ENCODE measurements around the gene PANK2.

PANK2 gene

GRCh38 chr20:3847429-3847940 is 41.7 kb upstream of the PANK2 start:
- peak overlapping the region; percentile 88 for H3K4me3 ChIP-seq (ENCODE audit: low read length)
- TF ChIP-seq, protein P1, sequence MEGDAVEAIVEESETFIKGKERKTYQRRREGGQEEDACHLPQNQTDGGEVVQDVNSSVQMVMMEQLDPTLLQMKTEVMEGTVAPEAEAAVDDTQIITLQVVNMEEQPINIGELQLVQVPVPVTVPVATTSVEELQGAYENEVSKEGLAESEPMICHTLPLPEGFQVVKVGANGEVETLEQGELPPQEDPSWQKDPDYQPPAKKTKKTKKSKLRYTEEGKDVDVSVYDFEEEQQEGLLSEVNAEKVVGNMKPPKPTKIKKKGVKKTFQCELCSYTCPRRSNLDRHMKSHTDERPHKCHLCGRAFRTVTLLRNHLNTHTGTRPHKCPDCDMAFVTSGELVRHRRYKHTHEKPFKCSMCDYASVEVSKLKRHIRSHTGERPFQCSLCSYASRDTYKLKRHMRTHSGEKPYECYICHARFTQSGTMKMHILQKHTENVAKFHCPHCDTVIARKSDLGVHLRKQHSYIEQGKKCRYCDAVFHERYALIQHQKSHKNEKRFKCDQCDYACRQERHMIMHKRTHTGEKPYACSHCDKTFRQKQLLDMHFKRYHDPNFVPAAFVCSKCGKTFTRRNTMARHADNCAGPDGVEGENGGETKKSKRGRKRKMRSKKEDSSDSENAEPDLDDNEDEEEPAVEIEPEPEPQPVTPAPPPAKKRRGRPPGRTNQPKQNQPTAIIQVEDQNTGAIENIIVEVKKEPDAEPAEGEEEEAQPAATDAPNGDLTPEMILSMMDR (IDR thresholded peaks at IDR 0.05; ENCODE audit: insufficient read depth, low read depth, low read length, missing control alignments): no peak

DNA sequence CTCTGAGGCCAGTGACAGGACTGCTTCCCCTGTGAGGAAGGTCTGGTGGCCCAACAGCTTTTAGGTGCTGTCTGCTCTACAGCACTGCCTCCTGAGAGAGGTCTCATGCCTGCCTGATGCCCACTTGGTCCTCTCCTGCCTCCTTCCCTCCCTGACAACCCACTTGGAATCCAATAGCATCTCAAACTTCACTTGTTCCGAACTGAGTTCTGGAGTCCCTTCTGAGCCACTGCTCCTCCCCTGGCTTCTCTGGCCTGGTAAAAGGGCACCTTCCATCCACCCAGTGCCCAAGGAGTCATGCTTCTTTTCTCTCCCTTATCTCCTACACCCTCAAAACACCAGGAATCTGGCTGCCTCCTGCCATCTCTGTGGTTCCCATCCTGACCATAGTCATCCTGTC is 40.6 kb upstream of the PANK2 start:
- H3K4me3 ChIP-seq (ENCODE audit: low read length): no peak overlapping the region
- no peak for DNase-seq (ENCODE audit: low read depth)
- TF ChIP-seq, protein P1 (IDR thresholded peaks at IDR 0.05; ENCODE audit: insufficient read depth, low read depth, low read length, missing control alignments): no peak

More at GRCh38 chr20:3847429-3847940, 41.7 kb upstream of the PANK2 start:
- DNase-seq (ENCODE audit: low read depth): no peak

DNA sequence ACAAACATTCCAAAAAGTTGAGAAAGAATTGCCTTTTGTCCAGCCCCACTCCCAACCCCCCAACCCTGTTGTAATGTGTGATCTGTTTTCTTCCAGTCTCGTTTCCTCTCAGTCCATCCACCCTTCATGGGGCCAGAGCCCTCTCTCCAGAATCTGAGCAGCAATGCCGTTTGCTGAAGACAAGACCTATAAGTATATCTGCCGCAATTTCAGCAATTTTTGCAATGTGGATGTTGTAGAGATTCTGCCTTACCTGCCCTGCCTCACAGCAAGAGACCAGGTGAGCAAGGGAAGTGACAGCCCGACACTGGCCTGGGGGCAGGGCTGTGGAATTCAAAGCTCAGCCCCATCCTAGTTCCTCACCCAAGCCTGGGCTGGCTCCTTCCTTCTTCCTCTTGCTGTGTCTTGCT is 34.7 kb upstream of the PANK2 start:
- DNase-seq (ENCODE audit: low read depth): peak; percentile 66
- no peak overlapping the region for H3K4me3 ChIP-seq (ENCODE audit: low read length)
- TF ChIP-seq, protein P1 (IDR thresholded peaks at IDR 0.05; ENCODE audit: insufficient read depth, low read depth, low read length, missing control alignments): no peak

GRCh38 chr20:3857405-3857804 is 31.8 kb upstream of the PANK2 start:
- no peak overlapping the region for H3K4me3 ChIP-seq (ENCODE audit: low read length)
- TF ChIP-seq, protein P1 (IDR thresholded peaks at IDR 0.05; ENCODE audit: insufficient read depth, low read depth, low read length, missing control alignments): no peak
- no peak for DNase-seq (ENCODE audit: low read depth)

- TF ChIP-seq, protein P1 (IDR thresholded peaks at IDR 0.05; ENCODE audit: insufficient read depth, low read depth, low read length, missing control alignments): no peak
Observed at GRCh38 chr20:3858689-3859088, 30.5 kb upstream of the PANK2 start.

GRCh38 chr20:3861191-3861590 is 28.0 kb upstream of the PANK2 start:
- DNase-seq (ENCODE audit: low read depth): no peak
- H3K4me3 ChIP-seq (ENCODE audit: low read length): no peak overlapping the region
- TF ChIP-seq, protein P1 (IDR thresholded peaks at IDR 0.05; ENCODE audit: insufficient read depth, low read depth, low read length, missing control alignments): no peak

More at GRCh38 chr20:3858689-3859088, 30.5 kb upstream of the PANK2 start:
- DNase-seq (ENCODE audit: low read depth): no peak
- H3K4me3 ChIP-seq (ENCODE audit: low read length): no peak overlapping the region

DNA sequence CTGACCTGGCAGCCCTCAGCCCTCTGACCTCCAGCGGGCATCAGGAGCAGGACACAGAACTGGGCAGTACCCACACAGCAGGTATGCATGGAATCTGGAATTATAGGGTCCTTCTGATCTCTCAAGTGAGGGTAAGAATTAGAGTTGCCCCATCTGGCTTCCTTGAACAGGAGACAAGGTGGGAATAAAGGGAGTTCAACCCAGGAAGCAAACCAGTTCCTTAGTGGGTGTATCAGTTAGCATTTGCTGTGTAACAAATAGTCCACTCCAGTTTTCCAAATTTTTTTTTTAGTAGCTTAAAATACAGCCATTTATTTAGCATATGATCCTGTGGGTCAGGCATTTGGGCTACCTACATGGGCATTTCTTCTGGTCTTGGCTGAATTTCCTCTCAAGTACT is 26.9 kb upstream of the PANK2 start:
- TF ChIP-seq, protein P1 (IDR thresholded peaks at IDR 0.05; ENCODE audit: insufficient read depth, low read depth, low read length, missing control alignments): no peak
- no peak overlapping the region for H3K4me3 ChIP-seq (ENCODE audit: low read length)
- DNase-seq (ENCODE audit: low read depth): no peak

Measured in epithelial cell of esophagus (primary cell).